GM18505 (cell line): ENCODE measurements around the gene RAB6D.
"Not testable (repeated sequence)": the region's sequence is repeated elsewhere in the genome, so short reads cannot be mapped to it uniquely, and the experiment has no call there.

Experiments
- ATAC-seq: cut with Tn5 transposase; IDR thresholded peaks from one replicate; pipeline ENCODE4 v1.9.1; 2021; ENCODE audit not compliant: unreplicated experiment
- POLR2A ChIP-seq: IDR thresholded peaks from 4 replicates; pipeline ENCODE4 v1.6.1; 2011; ENCODE audit warnings: borderline replicate concordance; ENCODE audit not compliant: insufficient read depth, insufficient read length; ENCODE audit errors: extremely low read depth

The RAB6D gene

GRCh38 chr2:131389657-131390056 is 25.7 kb upstream of the RAB6D start:
- no peak for ATAC-seq
- TF ChIP-seq POLR2A, result no peak

GRCh38 chr2:131388834-131389233 is 24.9 kb upstream of the RAB6D start:
- not testable (repeated sequence) for ATAC-seq

GRCh38 chr2:131373111-131373510 is 9.1 kb upstream of the RAB6D start:
- not testable (repeated sequence) for ATAC-seq

GRCh38 chr2:131369954-131370353 is 6.0 kb upstream of the RAB6D start:
- TF ChIP-seq POLR2A, result no peak
- ATAC-seq, result no peak

GRCh38 chr2:131368493-131369066 is 4.6 kb upstream of the RAB6D start:
- ATAC-seq, result not testable (repeated sequence)

- TF ChIP-seq POLR2A, result no peak
- no peak for ATAC-seq
These were observed 3.4 kb upstream of the RAB6D start for GRCh38 chr2:131367352-131367751.

GRCh38 chr2:131366643-131367042 is 2.7 kb upstream of the RAB6D start:
- no peak for ATAC-seq
- no peak for TF ChIP-seq POLR2A

GRCh38 chr2:131365452-131365851 is 1.5 kb upstream of the RAB6D start:
- no peak for TF ChIP-seq POLR2A
- no peak for ATAC-seq

- not testable (repeated sequence) for ATAC-seq
These were observed 755 bp downstream of the RAB6D start for GRCh38 chr2:131363213-131363612.

GRCh38 chr2:131361773-131362172 is 2.2 kb downstream of the RAB6D start:
- ATAC-seq, result not testable (repeated sequence)

- not testable (repeated sequence) for ATAC-seq
These were observed 10.7 kb downstream of the RAB6D start for GRCh38 chr2:131353167-131353697.

- ATAC-seq, result no peak
- TF ChIP-seq POLR2A, result no peak
These were observed 14.9 kb downstream of the RAB6D start for GRCh38 chr2:131349021-131349420.

- ATAC-seq, result not testable (repeated sequence)
These were observed 16.9 kb downstream of the RAB6D start for GRCh38 chr2:131347035-131347434.

- ATAC-seq, result not testable (repeated sequence)
These were observed 24.7 kb downstream of the RAB6D start for GRCh38 chr2:131339307-131339706.

GRCh38 chr2:131335319-131335718 is 28.6 kb downstream of the RAB6D start:
- not testable (repeated sequence) for ATAC-seq

- ATAC-seq, result not testable (repeated sequence)
These were observed 31.3 kb downstream of the RAB6D start for GRCh38 chr2:131332709-131333108.

GRCh38 chr2:131331000-131331399 is 33.0 kb downstream of the RAB6D start:
- not testable (repeated sequence) for ATAC-seq
